GM12801 (cell line): ENCODE data around the gene PDE4D.

Experiments used
- TF ChIP-seq, protein P1 (sequence below): IDR thresholded peaks from one replicate; pipeline ENCODE4 v1.5.1; 2011; ENCODE audit warnings: control low read depth; ENCODE audit not compliant: insufficient read length; ENCODE audit errors: extremely low read depth

Gene PDE4D

DNA sequence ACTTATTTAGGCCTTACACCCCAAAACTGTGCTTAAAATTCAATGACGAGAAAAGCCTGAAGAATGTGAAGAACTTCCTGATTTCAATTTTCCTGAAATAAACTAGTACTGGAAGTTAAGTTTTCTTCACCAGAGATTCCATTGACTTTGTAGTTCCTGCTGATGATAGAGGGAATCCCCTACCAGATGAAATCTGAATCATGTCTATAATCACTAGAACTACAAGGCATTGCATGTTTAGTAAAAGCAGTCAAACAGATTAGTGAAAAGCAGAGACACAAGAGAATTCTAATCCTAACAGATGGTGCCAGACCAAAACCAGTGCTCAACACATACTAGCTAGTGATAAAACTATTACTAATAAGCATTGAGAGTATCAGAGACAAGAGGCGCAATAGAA, 130.0 kb downstream of the PDE4D start:
- TF ChIP-seq, protein P1, sequence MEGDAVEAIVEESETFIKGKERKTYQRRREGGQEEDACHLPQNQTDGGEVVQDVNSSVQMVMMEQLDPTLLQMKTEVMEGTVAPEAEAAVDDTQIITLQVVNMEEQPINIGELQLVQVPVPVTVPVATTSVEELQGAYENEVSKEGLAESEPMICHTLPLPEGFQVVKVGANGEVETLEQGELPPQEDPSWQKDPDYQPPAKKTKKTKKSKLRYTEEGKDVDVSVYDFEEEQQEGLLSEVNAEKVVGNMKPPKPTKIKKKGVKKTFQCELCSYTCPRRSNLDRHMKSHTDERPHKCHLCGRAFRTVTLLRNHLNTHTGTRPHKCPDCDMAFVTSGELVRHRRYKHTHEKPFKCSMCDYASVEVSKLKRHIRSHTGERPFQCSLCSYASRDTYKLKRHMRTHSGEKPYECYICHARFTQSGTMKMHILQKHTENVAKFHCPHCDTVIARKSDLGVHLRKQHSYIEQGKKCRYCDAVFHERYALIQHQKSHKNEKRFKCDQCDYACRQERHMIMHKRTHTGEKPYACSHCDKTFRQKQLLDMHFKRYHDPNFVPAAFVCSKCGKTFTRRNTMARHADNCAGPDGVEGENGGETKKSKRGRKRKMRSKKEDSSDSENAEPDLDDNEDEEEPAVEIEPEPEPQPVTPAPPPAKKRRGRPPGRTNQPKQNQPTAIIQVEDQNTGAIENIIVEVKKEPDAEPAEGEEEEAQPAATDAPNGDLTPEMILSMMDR = no peak

DNA sequence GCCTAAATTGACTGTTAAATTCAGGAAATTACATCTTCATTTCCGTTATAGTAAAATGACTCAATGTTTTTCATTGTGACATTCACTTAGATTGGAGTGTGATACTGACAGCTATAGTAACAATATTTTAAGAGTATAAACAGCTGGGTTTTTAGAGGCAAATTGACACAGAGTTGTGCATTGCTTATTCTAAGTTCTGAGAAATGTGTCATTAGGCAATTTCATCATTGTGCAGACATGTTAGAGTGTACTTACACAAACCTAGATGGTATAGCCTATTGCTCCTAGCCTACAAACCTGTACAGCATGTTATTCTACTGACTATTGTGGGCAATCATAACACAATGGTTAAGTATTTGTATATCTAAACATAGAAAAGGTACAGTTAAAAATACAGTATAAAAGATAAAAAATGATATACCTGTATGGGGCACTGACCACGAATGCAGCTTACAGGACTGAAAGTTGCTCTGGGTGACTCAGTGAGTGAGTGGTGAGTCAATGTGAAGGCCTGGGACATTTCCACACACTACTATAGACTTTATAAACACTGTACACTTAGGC, 132.7 kb downstream of the PDE4D start:
- TF ChIP-seq, protein P1 = no peak

DNA sequence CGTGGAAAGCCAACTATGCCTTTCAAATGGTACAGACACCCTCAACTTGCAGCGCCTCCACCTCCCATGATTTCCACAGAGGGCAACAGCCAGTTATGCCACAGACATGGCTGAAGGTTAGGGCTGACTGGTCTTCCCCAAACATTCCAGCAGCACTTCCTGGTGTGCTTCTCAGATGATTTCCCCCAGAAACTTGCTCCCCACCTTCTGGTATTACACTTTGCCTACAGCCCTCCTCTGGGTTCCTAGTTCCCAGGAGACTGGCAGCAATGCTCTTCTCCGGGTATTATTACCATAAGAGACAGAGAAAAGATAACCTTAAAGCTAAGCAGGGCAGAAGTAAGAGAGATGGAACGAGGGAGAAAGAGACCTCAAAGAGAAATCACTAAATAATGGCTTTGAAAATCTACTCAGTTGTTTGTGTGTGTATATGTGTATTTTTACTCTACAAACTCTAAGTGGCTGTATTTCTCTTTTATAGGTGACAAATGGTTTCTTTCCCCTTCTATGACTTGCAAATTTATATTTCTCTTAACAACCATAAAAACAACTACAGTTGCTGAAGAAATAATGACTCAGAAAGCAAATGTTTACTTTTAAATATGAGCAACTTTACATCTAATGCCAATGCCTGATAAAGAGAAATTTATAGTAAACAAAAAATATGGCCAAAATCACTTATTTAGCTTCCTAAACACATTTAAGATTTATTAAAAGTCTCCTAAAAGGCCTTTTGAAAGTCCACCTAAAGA, 133.8 kb downstream of the PDE4D start:
- TF ChIP-seq, protein P1 = no peak

DNA sequence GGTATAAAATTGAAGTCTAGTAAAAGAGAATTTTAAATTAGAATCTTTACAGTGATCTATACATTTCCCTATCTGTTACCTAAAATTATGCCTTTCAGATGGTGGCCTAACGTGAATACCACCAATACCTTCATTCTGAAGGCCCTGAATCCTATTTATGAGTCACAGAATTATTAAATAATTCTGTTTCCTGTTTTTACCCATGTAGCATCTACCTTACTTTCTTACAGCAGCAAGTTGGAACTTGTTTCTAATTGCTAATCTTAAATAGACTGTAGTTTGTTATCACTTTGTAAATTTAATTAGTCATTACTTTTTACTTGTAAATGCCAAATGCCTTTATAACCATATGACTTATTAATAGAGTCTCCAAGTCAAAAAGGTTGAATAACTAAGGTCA, 135.0 kb downstream of the PDE4D start:
- TF ChIP-seq, protein P1 = no peak

DNA sequence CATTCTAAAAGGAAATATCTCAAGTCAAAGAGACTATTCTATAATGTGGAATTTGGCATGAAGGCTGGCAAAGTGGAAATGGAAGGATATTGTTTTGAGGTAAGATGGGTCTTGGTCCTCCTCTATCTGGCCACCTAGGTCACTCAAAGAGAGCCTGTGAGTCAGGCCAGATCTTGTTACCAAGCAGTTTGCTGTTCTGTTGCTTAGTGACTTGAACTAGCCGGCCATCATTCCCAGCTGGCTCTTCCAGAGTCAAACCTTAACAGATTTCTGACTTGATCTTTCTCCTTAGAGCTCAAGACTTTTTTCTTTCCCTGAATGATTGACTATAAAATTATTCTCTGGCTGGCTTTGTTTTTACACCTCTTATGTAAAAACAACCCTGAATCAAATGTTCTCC, 136.1 kb downstream of the PDE4D start:
- TF ChIP-seq, protein P1 = no peak

DNA sequence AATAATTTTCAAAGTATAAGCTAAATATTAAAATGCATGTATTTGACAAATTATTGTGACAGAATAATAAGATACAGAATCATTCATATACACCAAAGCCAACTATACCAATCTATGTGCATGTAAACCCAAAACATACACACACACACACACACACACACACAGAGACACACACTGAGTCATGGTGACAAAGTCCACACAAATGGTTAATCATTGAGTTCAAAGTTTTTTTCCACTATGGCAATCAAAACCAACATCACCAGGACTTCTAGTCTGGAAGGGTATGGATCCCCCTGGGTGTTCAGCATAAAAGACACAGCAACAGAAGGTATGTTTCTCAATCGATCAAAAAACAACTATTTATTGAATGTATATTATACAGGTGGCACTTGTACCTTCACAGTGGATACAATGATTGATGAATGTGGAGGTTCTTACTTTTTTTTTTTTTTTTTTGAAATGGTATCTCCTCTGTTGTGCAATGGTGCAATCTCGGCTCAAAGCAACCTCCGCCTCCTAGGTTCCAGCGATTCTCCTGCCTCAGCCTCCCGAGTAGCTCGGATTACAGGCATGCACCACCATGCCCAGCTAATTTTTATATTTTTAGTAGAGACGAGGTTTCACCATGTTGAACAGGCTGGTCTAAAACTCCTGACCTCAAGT, 137.0 kb downstream of the PDE4D start:
- TF ChIP-seq, protein P1 = no peak

DNA sequence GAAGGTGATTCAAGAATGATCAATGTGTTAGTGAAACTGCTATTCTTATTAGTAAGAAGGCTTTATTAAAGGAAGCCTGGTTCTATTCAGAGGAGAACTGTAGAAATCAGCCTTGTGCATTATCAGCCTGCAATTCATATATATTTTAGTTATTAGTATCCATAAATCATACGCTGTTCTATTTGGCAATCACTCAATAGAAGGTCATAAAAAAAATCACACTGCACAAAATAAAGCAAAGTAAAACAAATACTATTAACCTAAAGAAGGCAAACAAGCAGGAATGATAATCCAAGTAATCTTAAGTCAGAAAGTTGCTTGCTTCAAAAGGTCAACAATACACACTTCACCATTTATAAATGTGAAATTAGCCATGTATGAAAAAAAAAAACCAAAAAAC, 138.1 kb downstream of the PDE4D start:
- TF ChIP-seq, protein P1 = no peak
